ENCODE measurements around the gene GAN. TPM values are rescaled to one million over a fixed set of nuclear protein-coding genes. Genes with fewer than 3 reads are reported as not detected.

GAN gene
- total RNA-seq, 4 donors from 2014 or later, result 5.0 to 8.0 (median 6.4) TPM

DNA sequence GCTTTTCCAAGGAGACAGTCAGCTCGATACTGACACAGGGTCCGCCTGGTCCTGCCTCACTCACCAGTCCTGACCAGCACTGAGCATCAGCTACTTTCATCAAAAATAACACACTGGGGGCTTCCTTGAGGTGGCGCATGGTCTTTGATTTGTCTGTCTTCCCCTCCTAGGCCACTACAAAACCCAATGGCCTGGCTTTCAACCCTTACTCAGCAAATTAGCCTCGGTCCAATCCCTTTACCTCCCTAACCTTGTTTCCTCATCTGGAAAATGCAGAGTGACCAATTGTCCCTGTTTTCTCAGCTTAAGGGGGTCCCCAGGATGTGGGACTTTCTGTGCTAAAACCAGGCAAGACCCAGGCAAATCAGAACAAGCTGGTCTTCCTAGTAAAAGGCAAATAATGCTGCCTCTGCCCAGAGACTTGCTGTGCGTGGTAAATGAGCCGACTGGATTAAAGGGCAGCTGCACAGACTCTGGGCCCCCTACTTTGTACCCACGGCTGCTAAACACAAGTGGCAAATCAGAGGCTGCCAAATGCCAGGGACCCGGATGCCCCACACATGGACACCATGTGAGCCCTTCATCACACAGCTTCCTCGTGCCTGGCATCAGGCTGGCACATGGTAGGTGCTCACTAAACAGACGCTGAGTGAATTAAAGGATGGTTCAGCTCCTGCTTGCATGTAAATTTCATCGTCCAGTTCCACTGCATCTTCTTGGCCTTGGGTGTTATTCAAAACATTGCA is 98.7 kb downstream of the GAN start:
- no peaks in the 10 kb centered on the region for H3K9me3 ChIP-seq
- H3K27ac ChIP-seq, result no peak overlapping the region
- H3K36me3 ChIP-seq, result no peaks in the 10 kb centered on the region
- intact Hi-C loops (cut with DNase I; ENCODE audit: low total_unique reads), result no loop called here
- TF ChIP-seq, protein P1, sequence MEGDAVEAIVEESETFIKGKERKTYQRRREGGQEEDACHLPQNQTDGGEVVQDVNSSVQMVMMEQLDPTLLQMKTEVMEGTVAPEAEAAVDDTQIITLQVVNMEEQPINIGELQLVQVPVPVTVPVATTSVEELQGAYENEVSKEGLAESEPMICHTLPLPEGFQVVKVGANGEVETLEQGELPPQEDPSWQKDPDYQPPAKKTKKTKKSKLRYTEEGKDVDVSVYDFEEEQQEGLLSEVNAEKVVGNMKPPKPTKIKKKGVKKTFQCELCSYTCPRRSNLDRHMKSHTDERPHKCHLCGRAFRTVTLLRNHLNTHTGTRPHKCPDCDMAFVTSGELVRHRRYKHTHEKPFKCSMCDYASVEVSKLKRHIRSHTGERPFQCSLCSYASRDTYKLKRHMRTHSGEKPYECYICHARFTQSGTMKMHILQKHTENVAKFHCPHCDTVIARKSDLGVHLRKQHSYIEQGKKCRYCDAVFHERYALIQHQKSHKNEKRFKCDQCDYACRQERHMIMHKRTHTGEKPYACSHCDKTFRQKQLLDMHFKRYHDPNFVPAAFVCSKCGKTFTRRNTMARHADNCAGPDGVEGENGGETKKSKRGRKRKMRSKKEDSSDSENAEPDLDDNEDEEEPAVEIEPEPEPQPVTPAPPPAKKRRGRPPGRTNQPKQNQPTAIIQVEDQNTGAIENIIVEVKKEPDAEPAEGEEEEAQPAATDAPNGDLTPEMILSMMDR (IDR thresholded peaks at IDR 0.05 in 4 of 5, conservative IDR thresholded peaks at IDR 0.05 in 1 of 5), result no peak
- no peak for TF ChIP-seq POLR2A (IDR thresholded peaks at IDR 0.05)
- H3K4me3 ChIP-seq, result no peak overlapping the region
- no peaks in the 10 kb centered on the region for H3K4me1 ChIP-seq
- no peak for ATAC-seq
- H3K27me3 ChIP-seq, result peaks cover 0 to 5% (median 0%) of the 10 kb centered on the region in 3 donors
- no peak for DNase-seq
- in situ Hi-C loops (cut with MboI; ENCODE audit: low sequenced_read_pairs in 4 of 4), result no loop called here

DNA sequence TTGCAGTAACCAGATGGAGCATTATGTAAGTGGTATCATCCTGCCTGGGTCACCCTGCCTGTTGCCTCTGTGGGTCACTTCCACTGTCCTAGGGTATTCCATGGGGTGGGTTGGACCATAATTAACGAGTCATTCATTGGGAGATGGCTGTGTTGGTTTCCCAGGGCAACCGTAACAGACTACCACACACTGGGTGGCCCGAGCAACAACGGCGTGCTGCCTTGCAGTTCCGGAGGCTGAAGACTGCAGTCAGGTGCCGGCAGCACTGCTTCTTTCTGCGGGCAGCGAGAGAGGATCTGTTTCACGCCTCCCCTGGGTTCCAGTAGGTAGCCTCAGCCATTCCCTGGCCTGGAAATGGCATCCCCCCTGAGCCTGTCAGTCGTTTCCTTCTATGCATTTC is 101.0 kb downstream of the GAN start:
- in situ Hi-C loops (cut with MboI; ENCODE audit: low sequenced_read_pairs in 4 of 4) (no loop called here), intact Hi-C loops (cut with DNase I; ENCODE audit: low total_unique reads) (no loop called here)
- no peak overlapping the region for H3K4me3 ChIP-seq
- no peaks in the 10 kb centered on the region for H3K4me1 ChIP-seq
- no peaks in the 10 kb centered on the region for H3K36me3 ChIP-seq
- H3K27me3 ChIP-seq, result no peaks in the 10 kb centered on the region
- H3K9me3 ChIP-seq, result no peaks in the 10 kb centered on the region
- DNase-seq, result no peak
- TF ChIP-seq, protein P1 (IDR thresholded peaks at IDR 0.05 in 4 of 5, conservative IDR thresholded peaks at IDR 0.05 in 1 of 5), result no peak
- no peak for TF ChIP-seq POLR2A (IDR thresholded peaks at IDR 0.05)
- no peak for ATAC-seq
- H3K27ac ChIP-seq, result no peak overlapping the region

DNA sequence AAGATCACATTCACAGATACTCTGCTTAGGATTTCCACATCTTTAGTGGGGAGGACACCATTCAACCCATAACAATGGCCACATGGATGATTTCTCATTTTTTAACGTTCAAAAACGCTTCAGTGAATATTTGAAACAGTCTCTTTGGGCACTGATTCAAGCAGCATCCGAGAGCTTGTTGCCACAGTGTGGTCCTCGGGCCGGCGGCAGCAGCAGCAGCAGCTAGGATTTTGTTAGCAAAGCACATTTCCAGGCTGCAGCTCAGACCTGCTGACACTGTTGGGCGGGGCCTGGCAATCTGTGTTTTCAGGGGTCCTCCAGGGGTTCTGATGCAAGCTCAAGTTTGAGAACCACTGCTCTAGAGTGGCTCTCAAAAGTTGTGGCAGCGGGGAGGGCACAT is 102.0 kb downstream of the GAN start:
- intact Hi-C loops (cut with DNase I; ENCODE audit: low total_unique reads), result no loop called here
- TF ChIP-seq, protein P1 (IDR thresholded peaks at IDR 0.05 in 4 of 5, conservative IDR thresholded peaks at IDR 0.05 in 1 of 5), result no peak
- no peak for TF ChIP-seq POLR2A (IDR thresholded peaks at IDR 0.05)
- no peaks in the 10 kb centered on the region for H3K9me3 ChIP-seq
- no peak for DNase-seq
- in situ Hi-C loops (cut with MboI; ENCODE audit: low sequenced_read_pairs in 4 of 4), result no loop called here
- H3K4me3 ChIP-seq, result no peak overlapping the region
- no peaks in the 10 kb centered on the region for H3K36me3 ChIP-seq
- no peaks in the 10 kb centered on the region for H3K27me3 ChIP-seq
- no peak overlapping the region for H3K27ac ChIP-seq
- no peak for ATAC-seq
- no peaks in the 10 kb centered on the region for H3K4me1 ChIP-seq

DNA sequence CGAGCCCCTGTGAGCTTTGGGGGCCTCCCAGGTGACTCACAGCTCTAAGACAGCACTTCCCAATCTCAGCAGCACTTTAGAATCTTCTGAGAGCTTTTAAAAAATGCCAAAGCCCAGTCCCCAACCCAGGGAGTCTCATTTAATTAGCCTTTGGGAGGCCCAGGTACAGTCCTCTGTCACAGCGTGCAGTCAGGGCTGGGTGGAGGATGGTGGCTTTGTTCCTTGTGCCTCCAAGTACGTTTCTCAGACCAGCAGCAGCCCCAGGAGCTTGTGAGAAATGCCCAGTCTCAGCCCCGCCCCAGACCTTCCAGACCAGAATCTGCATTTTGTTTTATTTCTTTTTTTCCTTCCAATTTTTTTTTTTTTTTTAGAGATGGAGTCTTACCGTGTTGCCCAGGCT is 102.4 kb downstream of the GAN start:
- TF ChIP-seq POLR2A (IDR thresholded peaks at IDR 0.05), result no peak
- TF ChIP-seq, protein P1 (IDR thresholded peaks at IDR 0.05 in 4 of 5, conservative IDR thresholded peaks at IDR 0.05 in 1 of 5), result no peak
- no peaks in the 10 kb centered on the region for H3K36me3 ChIP-seq
- no peaks in the 10 kb centered on the region for H3K9me3 ChIP-seq
- no peaks in the 10 kb centered on the region for H3K27me3 ChIP-seq
- H3K4me1 ChIP-seq, result no peaks in the 10 kb centered on the region
- H3K27ac ChIP-seq, result no peak overlapping the region
- no peak overlapping the region for H3K4me3 ChIP-seq
- no peak for ATAC-seq
- in situ Hi-C loops (cut with MboI; ENCODE audit: low sequenced_read_pairs in 4 of 4) (no loop called here), intact Hi-C loops (cut with DNase I; ENCODE audit: low total_unique reads) (no loop called here)
- no peak for DNase-seq

DNA sequence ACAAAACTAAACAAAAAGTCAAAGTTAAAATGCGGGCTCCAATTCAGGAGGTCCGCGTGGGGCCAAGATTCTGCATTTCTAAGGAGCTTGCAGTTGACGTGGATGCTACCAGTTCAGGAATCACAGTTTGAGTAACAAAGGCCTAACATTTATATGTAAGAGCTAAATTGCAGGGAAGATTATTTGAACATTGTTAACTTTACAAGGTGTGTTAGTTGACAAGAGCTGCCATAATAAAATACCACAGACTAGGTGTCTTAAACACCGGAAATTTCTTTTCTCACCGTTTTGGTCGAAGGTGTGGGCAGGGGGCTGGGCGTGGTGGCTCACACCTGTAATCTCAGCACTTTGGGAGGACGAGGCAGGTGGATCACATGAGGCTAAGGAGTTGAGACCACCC is 105.0 kb downstream of the GAN start:
- Histone ChIP-seq H3K9me3 (no peaks in the 10 kb centered on the region), H3K27me3 (no peaks in the 10 kb centered on the region), H3K36me3 (no peaks in the 10 kb centered on the region), H3K4me3 (no peak overlapping the region), H3K4me1 (no peaks in the 10 kb centered on the region), H3K27ac (no peak overlapping the region)
- in situ Hi-C loops (cut with MboI; ENCODE audit: low sequenced_read_pairs in 4 of 4), result no loop called here
- DNase-seq, result no peak
- intact Hi-C loops (cut with DNase I; ENCODE audit: low total_unique reads), result no loop called here
- TF ChIP-seq, protein P1 (IDR thresholded peaks at IDR 0.05 in 4 of 5, conservative IDR thresholded peaks at IDR 0.05 in 1 of 5), result no peak
- TF ChIP-seq POLR2A (IDR thresholded peaks at IDR 0.05), result no peak
- ATAC-seq, result no peak
